BJ (cell line): ENCODE measurements around the gene CLEC4D. TPM values are rescaled to one million over a fixed set of nuclear protein-coding genes. Genes with fewer than 3 reads are reported as not detected.

Experiments used
- CTCF ChIA-PET: fragments of 350-600 bp; formaldehyde crosslinking; extraction: SDS; loops from one replicate; lab custom pipeline; 2021; ENCODE audit warnings: antibody characterized with exemption, inconsistent platforms; lab: Yijun Ruan, JAX
- POLR2A ChIA-PET: fragments of 300-600 bp; sonication (Branson Sonifier 250); formaldehyde crosslinking; extraction: SDS; loops from one replicate; lab custom pipeline; 2021; ENCODE audit warnings: antibody characterized with exemption; lab: Charles Lee
- DNase-seq: peaks from one replicate; pipeline ENCODE4 v3.0.0-alpha.2; 2011; ENCODE audit warnings: low read depth
- H3K27me3 ChIP-seq: 2 replicates; pipeline ENCODE4 v1.6.0; 2011; ENCODE audit warnings: low read length; ENCODE audit not compliant: control insufficient read depth, insufficient read depth
- H3K36me3 ChIP-seq: 2 replicates; pipeline ENCODE4 v1.5.1; 2011; ENCODE audit warnings: low read length; ENCODE audit not compliant: control insufficient read depth, insufficient read depth
- H3K4me3 ChIP-seq: 2 replicates; pipeline ENCODE4 v1.5.1; 2011; ENCODE audit warnings: low read depth, mild to moderate bottlenecking, control low read depth, low read length
- CTCF ChIP-seq: IDR thresholded peaks from 2 replicates; pipeline ENCODE4 v1.5.1; 2011; ENCODE audit warnings: low read depth, mild to moderate bottlenecking, control low read depth, inconsistent platforms, low read length, moderate library complexity; ENCODE audit not compliant: insufficient read depth
- polyA plus RNA-seq: library from polyadenylated mRNA; depleted of rRNA; stranded (reverse); fragments of >200 nt; gene quantifications from 2 replicates; pipeline ENCODE4 v1.2.3, GENCODE V29; 2011

Gene CLEC4D
- polyA plus RNA-seq, 1 experiment = not detected

- Histone ChIP-seq H3K36me3 (no peaks in the 10 kb centered on the region), H3K4me3 (no peak overlapping the region), H3K27me3 (no peaks in the 10 kb centered on the region)
- CTCF ChIA-PET = interaction anchor here (1.0 to 2.0 kb wide), 3 partner anchors 62 to 276 kb away, joined by 3 to 9 read pairs (median 4); no protein-coding TSS in a partner anchor
- no peak for DNase-seq
- POLR2A ChIA-PET = no interaction called here
- TF ChIP-seq CTCF = no peak
These were observed 34.3 kb downstream of the CLEC4D start for GRCh38 chr12:8547645-8548044.

GRCh38 chr12:8548192-8548591, 34.9 kb downstream of the CLEC4D start:
- no peak for TF ChIP-seq CTCF
- no peak for DNase-seq
- ChIA-PET POLR2A (no interaction called here), CTCF (interaction anchor here (1.0 to 1.2 kb wide), 3 partner anchors 63 to 343 kb away, joined by 3 to 4 read pairs (median 3); no protein-coding TSS in a partner anchor)
- H3K27me3 ChIP-seq = no peaks in the 10 kb centered on the region
- no peaks in the 10 kb centered on the region for H3K36me3 ChIP-seq
- no peak overlapping the region for H3K4me3 ChIP-seq

GRCh38 chr12:8549381-8549780, 36.1 kb downstream of the CLEC4D start:
- ChIA-PET POLR2A (no interaction called here), CTCF (no interaction called here)
- no peak for DNase-seq
- H3K36me3 ChIP-seq = no peaks in the 10 kb centered on the region
- no peak for TF ChIP-seq CTCF
- H3K27me3 ChIP-seq = no peaks in the 10 kb centered on the region
- H3K4me3 ChIP-seq = no peak overlapping the region

- no peak for DNase-seq
- no peak for TF ChIP-seq CTCF
- ChIA-PET CTCF (interaction anchor here (1.1 to 1.8 kb wide), 2 partner anchors 9 to 102 kb away, joined by 3 to 5 read pairs; no protein-coding TSS in a partner anchor), POLR2A (no interaction called here)
- Histone ChIP-seq H3K27me3 (no peaks in the 10 kb centered on the region), H3K4me3 (no peak overlapping the region), H3K36me3 (no peaks in the 10 kb centered on the region)
These were observed 39.9 kb downstream of the CLEC4D start for GRCh38 chr12:8553088-8553627.

GRCh38 chr12:8554451-8555195, 41.3 kb downstream of the CLEC4D start:
- ChIA-PET CTCF (interaction anchor here (0.7 to 1.5 kb wide), 2 partner anchors 10 to 13 kb away, joined by 3 to 4 read pairs; partner anchors contain the start of gene CLEC4E), POLR2A (no interaction called here)
- no peak for TF ChIP-seq CTCF
- H3K36me3 ChIP-seq = no peaks in the 10 kb centered on the region
- no peak for DNase-seq
- H3K4me3 ChIP-seq = no peak overlapping the region
- no peaks in the 10 kb centered on the region for H3K27me3 ChIP-seq
